ENCODE data around the gene PLEKHG4.

- no peak for TF ChIP-seq CBX3 (IDR thresholded peaks at IDR 0.05; ENCODE audit: borderline replicate concordance, low read depth)
- no peak for TF ChIP-seq GATAD2B (conservative IDR thresholded peaks at IDR 0.05; ENCODE audit: low read depth)
- TF ChIP-seq IKZF1 (conservative IDR thresholded peaks at IDR 0.05): no peak
- TF ChIP-seq STAT3 (IDR thresholded peaks at IDR 0.05; ENCODE audit: low read depth, low read length): no peak
- TF ChIP-seq POLR2A (IDR thresholded peaks at IDR 0.05; ENCODE audit: low read depth, low read length): no peak
- TF ChIP-seq SRF (IDR thresholded peaks at IDR 0.05; ENCODE audit: low read depth in 2 of 2, low read length in 2 of 2): no peak
- TF ChIP-seq RFX5 (IDR thresholded peaks at IDR 0.05; ENCODE audit: low read depth, low read length): no peak
- no peak for TF ChIP-seq HDGF (IDR thresholded peaks at IDR 0.05)
- TF ChIP-seq, protein P1, sequence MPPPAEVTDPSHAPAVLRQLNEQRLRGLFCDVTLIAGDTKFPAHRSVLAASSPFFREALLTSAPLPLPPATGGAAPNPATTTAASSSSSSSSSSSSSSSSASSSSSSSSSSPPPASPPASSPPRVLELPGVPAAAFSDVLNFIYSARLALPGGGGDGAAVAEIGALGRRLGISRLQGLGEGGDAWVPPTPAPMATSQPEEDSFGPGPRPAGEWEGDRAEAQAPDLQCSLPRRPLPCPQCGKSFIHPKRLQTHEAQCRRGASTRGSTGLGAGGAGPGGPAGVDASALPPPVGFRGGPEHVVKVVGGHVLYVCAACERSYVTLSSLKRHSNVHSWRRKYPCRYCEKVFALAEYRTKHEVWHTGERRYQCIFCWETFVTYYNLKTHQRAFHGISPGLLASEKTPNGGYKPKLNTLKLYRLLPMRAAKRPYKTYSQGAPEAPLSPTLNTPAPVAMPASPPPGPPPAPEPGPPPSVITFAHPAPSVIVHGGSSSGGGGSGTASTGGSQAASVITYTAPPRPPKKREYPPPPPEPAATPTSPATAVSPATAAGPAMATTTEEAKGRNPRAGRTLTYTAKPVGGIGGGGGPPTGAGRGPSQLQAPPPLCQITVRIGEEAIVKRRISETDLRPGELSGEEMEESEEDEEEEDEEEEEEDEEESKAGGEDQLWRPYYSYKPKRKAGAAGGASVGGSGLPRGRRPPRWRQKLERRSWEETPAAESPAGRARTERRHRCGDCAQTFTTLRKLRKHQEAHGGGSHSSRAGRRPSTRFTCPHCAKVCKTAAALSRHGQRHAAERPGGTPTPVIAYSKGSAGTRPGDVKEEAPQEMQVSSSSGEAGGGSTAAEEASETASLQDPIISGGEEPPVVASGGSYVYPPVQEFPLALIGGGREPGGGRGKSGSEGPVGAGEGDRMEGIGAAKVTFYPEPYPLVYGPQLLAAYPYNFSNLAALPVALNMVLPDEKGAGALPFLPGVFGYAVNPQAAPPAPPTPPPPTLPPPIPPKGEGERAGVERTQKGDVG (CRISPR knock-in tag; IDR thresholded peaks at IDR 0.05): no peak
- no peak for TF ChIP-seq CTCF (IDR thresholded peaks at IDR 0.05 in 2 of 3, conservative IDR thresholded peaks at IDR 0.05 in 1 of 3; ENCODE audit: control insufficient read depth in 2 of 3, extremely low read depth in 1 of 3, insufficient read depth in 1 of 3, low read depth in 3 of 3, low read length in 3 of 3)
- no peak for TF ChIP-seq CREM (IDR thresholded peaks at IDR 0.05; ENCODE audit: low read depth)
- no peak for TF ChIP-seq NFIC (IDR thresholded peaks at IDR 0.05; ENCODE audit: low read depth, low read length)
- no peak for TF ChIP-seq RAD51 (IDR thresholded peaks at IDR 0.05)
These were observed 8.6 kb downstream of the PLEKHG4 start for GRCh38 chr16:67287960-67288359.
